ENCODE measurements around the gene ZNF485.
"Not testable (repeated sequence)": the region's sequence is repeated elsewhere in the genome, so short reads cannot be mapped to it uniquely, and the experiment has no call there.

ZNF485 gene

DNA sequence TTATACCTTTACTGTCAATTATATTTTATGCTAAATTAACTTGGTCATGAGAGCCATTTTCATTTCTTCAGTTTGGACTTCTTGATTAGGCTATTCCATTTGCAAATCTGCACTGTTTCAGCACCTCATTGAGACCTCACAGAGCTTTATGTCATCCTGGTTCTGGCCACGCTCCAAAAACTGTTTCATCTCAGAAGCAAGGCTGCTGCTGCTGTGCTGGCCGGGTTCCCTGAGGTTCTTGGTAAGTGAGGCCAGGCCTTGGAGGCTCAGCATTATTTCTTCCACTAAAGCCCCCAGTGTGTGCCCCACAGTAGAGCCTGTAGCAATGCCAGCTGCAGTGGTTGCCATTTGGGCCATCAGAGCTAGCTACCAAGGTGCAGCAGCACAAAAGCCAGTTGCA is 7.8 kb upstream of the ZNF485 start:
- Histone ChIP-seq H3K4me1 (ENCODE audit: low read length) (peaks cover 9% of the 10 kb centered on the region), H3K9ac (ENCODE audit: low read length) (no peak overlapping the region), H3K79me2 (ENCODE audit: low read length) (no peaks in the 10 kb centered on the region), H3K9me2 (replicated peaks; ENCODE audit: insufficient read depth, low read length) (no peaks in the 10 kb centered on the region), H3K36me3 (replicated peaks; ENCODE audit: insufficient read depth, low read length) (no peaks in the 10 kb centered on the region), H3K9me3 (replicated peaks; ENCODE audit: insufficient read depth, low read length) (no peaks in the 10 kb centered on the region), H3K4me3 (ENCODE audit: low read length) (no peak overlapping the region), H3K4me2 (ENCODE audit: low read depth, low read length) (no peak overlapping the region), H3F3A (ENCODE audit: insufficient read depth, low read length) (peaks cover 4% of the 10 kb centered on the region; the same call in 1 of the 2 replicates), H3K27ac (ENCODE audit: low read length) (no peak overlapping the region), H2AFZ (ENCODE audit: low read length) (no peak overlapping the region), H3K27me3 (replicated peaks; ENCODE audit: insufficient read depth, low read length) (peaks cover 6% of the 10 kb centered on the region), H4K20me1 (ENCODE audit: insufficient read depth, low read length) (no peaks in the 10 kb centered on the region)
- TF ChIP-seq EZH2phosphoT487 (IDR thresholded peaks at IDR 0.05; ENCODE audit: low read length) (no peak), EZH2 (optimal IDR thresholded peaks at IDR 0.05; ENCODE audit: low read depth, low read length) (no peak)
- TF ChIP-seq, protein P1, sequence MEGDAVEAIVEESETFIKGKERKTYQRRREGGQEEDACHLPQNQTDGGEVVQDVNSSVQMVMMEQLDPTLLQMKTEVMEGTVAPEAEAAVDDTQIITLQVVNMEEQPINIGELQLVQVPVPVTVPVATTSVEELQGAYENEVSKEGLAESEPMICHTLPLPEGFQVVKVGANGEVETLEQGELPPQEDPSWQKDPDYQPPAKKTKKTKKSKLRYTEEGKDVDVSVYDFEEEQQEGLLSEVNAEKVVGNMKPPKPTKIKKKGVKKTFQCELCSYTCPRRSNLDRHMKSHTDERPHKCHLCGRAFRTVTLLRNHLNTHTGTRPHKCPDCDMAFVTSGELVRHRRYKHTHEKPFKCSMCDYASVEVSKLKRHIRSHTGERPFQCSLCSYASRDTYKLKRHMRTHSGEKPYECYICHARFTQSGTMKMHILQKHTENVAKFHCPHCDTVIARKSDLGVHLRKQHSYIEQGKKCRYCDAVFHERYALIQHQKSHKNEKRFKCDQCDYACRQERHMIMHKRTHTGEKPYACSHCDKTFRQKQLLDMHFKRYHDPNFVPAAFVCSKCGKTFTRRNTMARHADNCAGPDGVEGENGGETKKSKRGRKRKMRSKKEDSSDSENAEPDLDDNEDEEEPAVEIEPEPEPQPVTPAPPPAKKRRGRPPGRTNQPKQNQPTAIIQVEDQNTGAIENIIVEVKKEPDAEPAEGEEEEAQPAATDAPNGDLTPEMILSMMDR (IDR thresholded peaks at IDR 0.05; ENCODE audit: low read length) = no peak
- DNase-seq = no peak

DNA sequence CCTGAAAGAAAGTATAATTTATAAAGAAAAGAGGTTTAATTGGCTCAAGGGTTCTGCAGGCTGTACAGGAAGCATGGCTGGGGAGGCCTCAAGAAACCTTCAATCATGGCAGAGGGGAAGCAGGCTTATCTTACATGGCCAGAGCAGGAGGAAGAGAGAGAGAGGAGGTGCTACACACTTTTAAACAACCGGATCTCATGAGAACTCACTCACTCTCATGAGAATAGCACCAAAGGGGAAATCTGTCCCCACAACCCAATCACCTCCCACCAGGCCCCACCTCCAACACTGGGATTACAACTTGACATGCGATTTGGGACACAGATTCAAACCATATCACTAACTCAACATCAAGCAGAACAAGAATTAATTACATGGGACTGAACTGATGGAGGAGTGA is 6.9 kb upstream of the ZNF485 start:
- Histone ChIP-seq H3K27ac (ENCODE audit: low read length) (no peak overlapping the region), H3K9me3 (replicated peaks; ENCODE audit: insufficient read depth, low read length) (no peaks in the 10 kb centered on the region), H3K4me2 (ENCODE audit: low read depth, low read length) (no peak overlapping the region), H3F3A (ENCODE audit: insufficient read depth, low read length) (peaks cover 4% of the 10 kb centered on the region; the same call in 1 of the 2 replicates), H3K27me3 (replicated peaks; ENCODE audit: insufficient read depth, low read length) (no peaks in the 10 kb centered on the region; the same call in 1 of the 2 replicates), H3K79me2 (ENCODE audit: low read length) (no peaks in the 10 kb centered on the region), H3K4me3 (ENCODE audit: low read length) (no peak overlapping the region), H3K4me1 (ENCODE audit: low read length) (peaks cover 9% of the 10 kb centered on the region), H3K9ac (ENCODE audit: low read length) (no peak overlapping the region), H3K9me2 (replicated peaks; ENCODE audit: insufficient read depth, low read length) (no peaks in the 10 kb centered on the region), H4K20me1 (ENCODE audit: insufficient read depth, low read length) (no peaks in the 10 kb centered on the region), H2AFZ (ENCODE audit: low read length) (no peak overlapping the region), H3K36me3 (replicated peaks; ENCODE audit: insufficient read depth, low read length) (no peaks in the 10 kb centered on the region)
- TF ChIP-seq EZH2phosphoT487 (IDR thresholded peaks at IDR 0.05; ENCODE audit: low read length) (no peak), EZH2 (optimal IDR thresholded peaks at IDR 0.05; ENCODE audit: low read depth, low read length) (no peak)
- TF ChIP-seq, protein P1 (IDR thresholded peaks at IDR 0.05; ENCODE audit: low read length) = no peak
- DNase-seq = no peak

DNA sequence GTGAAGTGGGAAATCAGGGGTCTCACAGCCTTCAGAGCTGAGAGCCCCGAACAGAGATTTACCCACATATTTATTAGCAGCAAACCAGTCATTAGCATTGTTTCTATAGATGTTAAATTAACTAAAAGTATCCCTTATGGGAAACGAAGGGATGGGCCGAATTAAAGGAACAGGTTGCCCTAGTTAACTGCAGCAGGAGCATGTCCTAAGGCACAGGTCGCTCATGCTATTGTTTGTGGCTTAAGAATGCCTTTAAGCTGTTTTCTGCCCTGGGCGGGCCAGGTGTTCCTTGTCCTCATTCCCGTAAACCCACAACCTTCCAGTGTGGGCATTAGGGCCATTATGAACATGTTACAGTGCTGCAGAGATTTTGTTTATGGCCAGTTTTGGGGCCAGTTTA is 4.7 kb upstream of the ZNF485 start:
- not testable (repeated sequence) for H3F3A ChIP-seq (ENCODE audit: insufficient read depth, low read length); H3K4me3 ChIP-seq (ENCODE audit: low read length); H2AFZ ChIP-seq (ENCODE audit: low read length); H3K9me2 ChIP-seq (replicated peaks; ENCODE audit: insufficient read depth, low read length); H3K4me1 ChIP-seq (ENCODE audit: low read length); H3K36me3 ChIP-seq (replicated peaks; ENCODE audit: insufficient read depth, low read length); H3K27me3 ChIP-seq (replicated peaks; ENCODE audit: insufficient read depth, low read length); H3K4me2 ChIP-seq (ENCODE audit: low read depth, low read length); H4K20me1 ChIP-seq (ENCODE audit: insufficient read depth, low read length); H3K27ac ChIP-seq (ENCODE audit: low read length); DNase-seq; H3K79me2 ChIP-seq (ENCODE audit: low read length); H3K9me3 ChIP-seq (replicated peaks; ENCODE audit: insufficient read depth, low read length); H3K9ac ChIP-seq (ENCODE audit: low read length)

DNA sequence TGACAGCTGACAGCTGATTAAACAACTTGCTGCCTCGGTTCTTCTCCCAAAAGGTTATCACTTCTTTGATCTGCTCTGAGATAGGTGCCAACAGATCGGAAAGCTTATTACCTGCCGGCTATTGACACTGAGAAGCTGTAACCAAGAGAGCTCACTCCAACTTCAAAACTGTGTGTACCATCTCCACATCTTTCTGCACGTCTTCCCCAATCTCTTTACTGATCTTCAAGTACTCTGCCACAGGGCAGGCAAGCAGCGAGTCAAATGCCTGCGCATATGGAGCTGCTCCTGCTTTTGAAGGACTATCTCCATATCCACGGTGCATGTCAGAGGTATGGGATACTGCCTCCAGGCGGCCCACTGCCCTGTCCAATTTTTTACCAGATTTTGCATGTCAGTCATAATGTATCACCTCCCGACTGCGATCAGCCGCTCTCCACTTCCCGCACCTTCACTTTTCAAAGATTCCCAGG is 352 bp upstream of the ZNF485 start:
- H3K4me3 ChIP-seq (ENCODE audit: low read length) = peak overlapping the region; percentile 70
- H3F3A ChIP-seq (ENCODE audit: insufficient read depth, low read length) = no peaks in the 10 kb centered on the region
- H3K9ac ChIP-seq (ENCODE audit: low read length) = no peak overlapping the region; the same call in 1 of the 2 replicates
- H3K9me2 ChIP-seq (replicated peaks; ENCODE audit: insufficient read depth, low read length) = no peaks in the 10 kb centered on the region
- no peaks in the 10 kb centered on the region for H4K20me1 ChIP-seq (ENCODE audit: insufficient read depth, low read length)
- H3K9me3 ChIP-seq (replicated peaks; ENCODE audit: insufficient read depth, low read length) = no peaks in the 10 kb centered on the region
- no peak overlapping the region for H3K27ac ChIP-seq (ENCODE audit: low read length)
- H3K4me2 ChIP-seq (ENCODE audit: low read depth, low read length) = peak overlapping the region; percentile 78
- DNase-seq = no peak
- no peaks in the 10 kb centered on the region for H3K27me3 ChIP-seq (replicated peaks; ENCODE audit: insufficient read depth, low read length)
- TF ChIP-seq EZH2phosphoT487 (IDR thresholded peaks at IDR 0.05; ENCODE audit: low read length) (no peak), EZH2 (optimal IDR thresholded peaks at IDR 0.05; ENCODE audit: low read depth, low read length) (no peak)
- TF ChIP-seq, protein P1 (IDR thresholded peaks at IDR 0.05; ENCODE audit: low read length) = no peak
- peak overlapping the region; percentile 89 for H2AFZ ChIP-seq (ENCODE audit: low read length)
- no peaks in the 10 kb centered on the region for H3K79me2 ChIP-seq (ENCODE audit: low read length)
- H3K4me1 ChIP-seq (ENCODE audit: low read length) = peaks cover 9% of the 10 kb centered on the region; the same call in 1 of the 2 replicates
- H3K36me3 ChIP-seq (replicated peaks; ENCODE audit: insufficient read depth, low read length) = no peaks in the 10 kb centered on the region

All from MM.1S (cell line).